Mucosa of rectum (tissue), 2 donors: ENCODE data around the gene ATP5F1E.

Experiments
- H3K27ac ChIP-seq, 2 donors: one replicate each; pipeline ENCODE4 v1.7.0; 2013; ENCODE audit warnings: inconsistent platforms in 2 of 2, low read depth in 2 of 2, low read length in 2 of 2
- H3K27me3 ChIP-seq, 2 donors: one replicate each; pipeline ENCODE4 v1.7.0; 2013; ENCODE audit warnings: low read length in 2 of 2; ENCODE audit not compliant: control insufficient read depth in 2 of 2, insufficient read depth in 2 of 2
- H3K36me3 ChIP-seq, 2 donors: one replicate each; pipeline ENCODE4 v1.7.0; 2013; ENCODE audit warnings: low read length in 2 of 2; ENCODE audit not compliant: control insufficient read depth in 2 of 2, insufficient read depth in 2 of 2
- H3K4me1 ChIP-seq, 2 donors: one replicate each; pipeline ENCODE4 v1.7.0; 2013; ENCODE audit warnings: low read length in 2 of 2, mild to moderate bottlenecking in 1 of 2; ENCODE audit not compliant: control insufficient read depth in 2 of 2, insufficient read depth in 2 of 2
- H3K4me3 ChIP-seq, 2 donors: one replicate each; pipeline ENCODE4 v1.7.0; 2013; ENCODE audit warnings: low read length in 2 of 2
- H3K9ac ChIP-seq, 2 donors: one replicate each; pipeline ENCODE4 v1.7.0; 2013; ENCODE audit warnings: low read length in 2 of 2, low read depth in 1 of 2, mild to moderate bottlenecking in 1 of 2
- H3K9me3 ChIP-seq, 2 donors: one replicate each; pipeline ENCODE4 v1.7.0; 2013; ENCODE audit warnings: low read length in 2 of 2; ENCODE audit not compliant: control insufficient read depth in 2 of 2
- donor health status: healthy.
- donor health status: Normal muscosa, but diverticular disease.

ATP5F1E gene

DNA sequence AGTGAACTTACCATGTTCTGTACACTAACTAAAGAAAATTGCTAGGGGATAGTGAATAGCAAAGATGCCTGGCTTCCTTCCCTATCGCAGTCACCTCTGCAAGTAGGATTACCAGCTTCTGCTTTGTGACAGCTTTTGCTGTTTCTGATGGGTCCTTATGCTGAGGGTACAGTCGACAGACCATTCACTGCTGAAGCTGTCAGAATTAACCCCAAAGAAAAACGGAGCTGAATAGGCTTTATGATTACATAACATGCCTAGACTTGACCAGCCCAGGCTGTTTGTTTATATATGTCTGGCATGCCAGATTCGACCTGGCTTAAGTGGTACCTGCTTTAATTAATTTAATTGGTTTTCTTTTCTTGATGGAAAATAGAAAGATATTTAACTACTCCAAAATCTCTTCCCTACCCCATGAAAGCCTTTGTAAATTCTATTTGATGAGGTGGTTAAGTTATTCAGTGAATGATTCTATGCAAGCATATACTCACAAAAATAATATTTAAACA lies 32.1 kb upstream of the ATP5F1E start:
- no peak overlapping the region for H3K9ac ChIP-seq
- H3K9me3 ChIP-seq: no peaks in the 10 kb centered on the region
- no peak overlapping the region for H3K4me3 ChIP-seq
- no peaks in the 10 kb centered on the region for H3K4me1 ChIP-seq
- no peaks in the 10 kb centered on the region for H3K27me3 ChIP-seq
- H3K27ac ChIP-seq: no peak overlapping the region
- no peaks in the 10 kb centered on the region for H3K36me3 ChIP-seq

DNA sequence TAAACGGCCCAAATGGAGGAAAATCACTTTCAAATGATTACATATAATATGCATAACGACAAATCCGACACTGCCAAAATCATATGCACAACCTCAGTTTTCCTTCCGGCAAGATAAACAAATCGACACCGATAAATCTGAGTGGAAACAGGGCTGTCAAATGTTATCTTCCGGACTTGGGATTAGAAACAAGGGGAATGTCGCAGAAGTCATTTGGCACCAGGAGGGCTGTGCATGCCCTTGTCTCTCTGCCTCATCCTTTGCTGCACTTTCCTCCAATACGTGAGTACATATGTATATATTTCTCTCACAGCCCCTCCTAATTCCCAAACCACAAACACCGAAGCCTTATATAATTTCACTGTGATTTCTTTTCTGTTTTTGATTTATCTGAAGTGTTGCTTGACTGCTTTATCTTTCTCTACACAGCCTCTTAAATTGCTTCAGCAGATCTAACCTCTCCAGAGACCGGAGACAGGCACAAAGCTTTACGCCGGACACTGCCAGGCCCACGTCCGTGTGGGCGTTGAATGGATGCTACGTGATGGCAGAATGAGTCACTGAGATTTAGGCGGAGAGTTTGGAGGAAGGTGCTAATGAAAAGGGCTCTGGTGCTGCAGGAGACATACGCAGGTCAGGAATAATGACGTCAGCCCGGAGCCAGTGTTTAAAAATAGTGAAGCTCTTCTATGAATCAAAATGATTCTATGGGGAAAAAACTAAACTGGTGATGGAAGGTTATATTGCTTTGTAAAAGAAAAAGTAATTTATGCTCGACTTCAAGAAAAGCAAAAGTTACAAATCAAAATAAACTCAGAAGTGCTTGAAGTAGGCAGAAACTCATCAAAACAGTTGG lies 31.5 kb upstream of the ATP5F1E start:
- Histone ChIP-seq H3K9ac (no peak overlapping the region), H3K27ac (no peak overlapping the region), H3K36me3 (no peaks in the 10 kb centered on the region), H3K9me3 (no peaks in the 10 kb centered on the region), H3K4me1 (no peaks in the 10 kb centered on the region), H3K4me3 (no peak overlapping the region), H3K27me3 (no peaks in the 10 kb centered on the region)

DNA sequence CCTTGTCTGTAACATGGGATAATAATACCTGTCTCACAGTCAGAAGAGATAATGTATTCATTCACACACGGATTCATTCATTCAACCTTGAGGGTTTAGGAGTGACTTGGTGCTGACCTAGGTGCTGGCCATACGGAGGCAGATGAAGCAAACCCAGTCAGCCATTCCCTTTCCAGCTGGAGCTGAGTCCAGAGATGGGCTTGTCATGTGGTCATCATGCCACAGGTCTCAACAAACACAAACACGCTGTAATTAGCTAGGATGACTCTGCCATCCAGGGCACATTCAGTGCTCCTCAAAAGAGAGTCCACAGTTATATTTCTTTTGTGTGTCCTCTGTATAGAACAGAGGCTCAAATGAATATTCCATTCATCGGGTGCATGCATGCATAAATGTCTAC lies 29.9 kb upstream of the ATP5F1E start:
- no peaks in the 10 kb centered on the region for H3K36me3 ChIP-seq

DNA sequence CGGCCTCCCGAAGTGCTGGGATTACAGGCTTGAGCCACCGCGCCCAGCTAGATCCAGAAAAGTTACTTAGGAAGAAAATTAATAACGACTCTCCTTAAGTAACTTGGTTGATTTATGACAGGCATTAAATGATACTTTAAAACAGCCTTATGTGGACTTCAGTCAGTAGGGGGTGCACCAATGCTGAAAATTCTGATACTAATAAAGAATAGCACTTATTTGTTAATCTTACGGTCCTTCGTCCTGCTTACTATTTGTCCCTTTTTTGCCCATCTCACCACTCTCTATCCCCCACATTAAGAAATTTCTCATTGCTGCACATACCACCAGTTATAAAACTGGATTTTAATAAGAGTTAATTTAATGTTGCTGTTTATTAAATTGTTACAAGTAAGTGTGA lies 23.2 kb upstream of the ATP5F1E start:
- Histone ChIP-seq H3K4me1 (peaks cover 0 to 3% of the 10 kb centered on the region in 2 donors), H3K9me3 (no peaks in the 10 kb centered on the region), H3K9ac (no peak overlapping the region), H3K27ac (no peak overlapping the region), H3K36me3 (no peaks in the 10 kb centered on the region), H3K27me3 (peaks cover 0 to 2% of the 10 kb centered on the region in 2 donors), H3K4me3 (no peak overlapping the region)

More for the DNA sequence above, 29.9 kb upstream of the ATP5F1E start:
- Histone ChIP-seq H3K27me3 (no peaks in the 10 kb centered on the region), H3K27ac (no peak overlapping the region), H3K4me1 (no peaks in the 10 kb centered on the region), H3K4me3 (no peak overlapping the region), H3K9me3 (no peaks in the 10 kb centered on the region), H3K9ac (no peak overlapping the region)

DNA sequence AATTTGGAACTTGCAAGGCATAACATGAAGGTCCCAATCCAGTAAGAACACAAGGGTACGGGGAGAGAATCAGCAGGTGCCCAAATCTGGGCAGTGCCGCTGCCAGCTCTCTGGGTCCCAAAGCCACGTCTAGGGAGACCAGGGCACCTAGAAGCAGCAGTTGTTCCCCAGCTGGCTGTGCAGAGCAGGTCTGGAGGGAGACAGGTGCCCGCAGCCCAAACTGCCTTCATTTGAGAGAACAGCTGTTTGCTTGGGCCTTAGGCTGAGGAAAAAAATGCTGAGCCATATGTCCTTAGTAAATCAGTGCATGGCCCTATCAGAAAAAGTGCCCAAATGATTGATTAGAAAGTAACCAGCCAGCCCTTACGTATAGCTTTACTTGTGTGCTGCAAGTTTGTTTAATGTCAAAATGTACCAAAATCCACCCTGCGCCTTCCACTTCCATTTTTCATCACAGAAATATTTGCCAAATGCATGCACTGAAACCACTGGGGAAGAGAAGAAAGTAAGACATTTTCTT lies 19.6 kb upstream of the ATP5F1E start:
- H3K36me3 ChIP-seq: no peaks in the 10 kb centered on the region

DNA sequence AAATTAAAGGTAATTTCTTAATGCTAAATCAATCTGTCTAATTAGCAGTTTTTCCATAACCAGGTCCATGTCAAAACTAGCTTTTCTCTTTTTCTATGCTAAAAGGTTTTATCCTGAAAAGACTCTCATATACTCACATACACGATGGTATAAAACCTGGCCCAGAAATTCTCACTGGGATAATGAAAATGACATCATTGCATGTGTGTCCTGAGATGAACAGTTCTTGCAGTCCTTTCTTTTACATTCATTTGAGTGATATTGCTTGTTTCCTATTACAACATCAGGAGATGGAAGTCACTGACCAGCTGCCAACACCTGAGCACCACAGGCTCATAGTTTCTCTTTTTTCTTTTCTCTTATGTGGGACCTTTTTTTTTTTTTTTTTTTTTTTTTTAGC lies 18.3 kb upstream of the ATP5F1E start:
- Histone ChIP-seq H3K9ac (no peak overlapping the region), H3K4me3 (no peak overlapping the region), H3K27ac (no peak overlapping the region), H3K4me1 (peaks cover 13 to 20% of the 10 kb centered on the region in 2 donors), H3K9me3 (no peaks in the 10 kb centered on the region), H3K27me3 (peaks cover 0 to 2% of the 10 kb centered on the region in 2 donors), H3K36me3 (no peaks in the 10 kb centered on the region)

More for the DNA sequence above, 19.6 kb upstream of the ATP5F1E start:
- Histone ChIP-seq H3K9me3 (no peaks in the 10 kb centered on the region), H3K4me3 (no peak overlapping the region), H3K9ac (no peak overlapping the region), H3K4me1 (peaks cover 13 to 20% of the 10 kb centered on the region in 2 donors), H3K27ac (no peak overlapping the region), H3K27me3 (peaks cover 0 to 2% of the 10 kb centered on the region in 2 donors)

GRCh38 chr20:59048681-59049030 lies 16.5 kb upstream of the ATP5F1E start:
- peaks cover 0 to 2% of the 10 kb centered on the region in 2 donors for H3K27me3 ChIP-seq
- peak overlapping the region; percentile 89 to 93 for H3K27ac ChIP-seq
- H3K9ac ChIP-seq: no peak overlapping the region
- H3K4me3 ChIP-seq: peak overlapping the region; percentile 42 to 59
- no peaks in the 10 kb centered on the region for H3K36me3 ChIP-seq
- H3K4me1 ChIP-seq: peaks cover 13 to 22% of the 10 kb centered on the region in 2 donors
- H3K9me3 ChIP-seq: no peaks in the 10 kb centered on the region

DNA sequence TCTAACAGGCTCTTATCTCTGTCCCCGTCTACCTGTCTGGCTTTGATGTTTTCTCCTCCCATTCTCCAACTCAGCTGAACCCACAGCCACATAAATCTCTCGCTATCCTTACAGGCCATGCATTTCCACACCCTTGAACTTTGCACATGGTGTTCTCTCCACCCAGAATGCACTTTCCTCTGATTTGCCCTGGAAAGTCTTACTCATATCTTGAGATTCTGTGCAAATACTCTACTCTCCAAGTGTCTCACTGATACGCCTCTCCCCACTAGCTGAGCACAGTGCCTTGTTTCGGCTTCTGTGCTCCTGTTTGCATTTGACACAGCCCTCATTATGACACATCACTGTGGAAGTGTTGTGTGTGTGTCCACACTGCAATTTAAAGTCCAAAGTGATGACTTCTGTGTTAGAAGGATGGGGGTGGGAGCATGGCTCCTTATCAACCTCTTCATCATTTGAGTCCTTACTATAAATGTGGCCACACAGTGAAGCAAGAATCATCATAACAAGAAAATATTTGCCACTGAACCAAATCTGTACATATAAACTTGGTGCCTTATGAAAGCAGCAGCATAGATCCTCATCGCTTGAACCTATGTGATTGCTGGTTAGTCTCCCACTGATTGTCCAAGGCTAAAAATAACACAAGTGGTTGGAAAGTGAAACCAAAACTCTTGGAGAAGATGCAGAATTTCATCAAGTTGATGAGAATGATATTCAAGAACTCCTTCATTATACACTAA lies 16.0 kb upstream of the ATP5F1E start:
- peaks cover 0 to 2% of the 10 kb centered on the region in 2 donors for H3K27me3 ChIP-seq
- H3K36me3 ChIP-seq: no peaks in the 10 kb centered on the region
- peaks cover 15 to 26% of the 10 kb centered on the region in 2 donors for H3K4me1 ChIP-seq
- peak overlapping the region; percentile 89 to 93 for H3K27ac ChIP-seq
- peak overlapping the region; percentile 42 to 59 for H3K4me3 ChIP-seq
- H3K9me3 ChIP-seq: no peaks in the 10 kb centered on the region
- H3K9ac ChIP-seq: peak overlapping the region; percentile 18 to 27

GRCh38 chr20:59046862-59047261 lies 14.7 kb upstream of the ATP5F1E start:
- H3K9me3 ChIP-seq: no peaks in the 10 kb centered on the region
- no peak overlapping the region for H3K4me3 ChIP-seq
- H3K27me3 ChIP-seq: peaks cover 0 to under 1% of the 10 kb centered on the region in 2 donors
- H3K36me3 ChIP-seq: no peaks in the 10 kb centered on the region
- peaks cover 17 to 28% of the 10 kb centered on the region in 2 donors for H3K4me1 ChIP-seq
- H3K9ac ChIP-seq: no peak overlapping the region
- H3K27ac ChIP-seq: peak overlapping the region in 1 of 2 donors; percentile 89

- Histone ChIP-seq H3K4me3 (no peak overlapping the region), H3K27me3 (no peaks in the 10 kb centered on the region), H3K36me3 (peaks cover 0 to 6% of the 10 kb centered on the region in 2 donors), H3K9me3 (no peaks in the 10 kb centered on the region), H3K4me1 (peaks cover 23 to 41% of the 10 kb centered on the region in 2 donors), H3K9ac (no peak overlapping the region), H3K27ac (no peak overlapping the region)
Observed at GRCh38 chr20:59044796-59045195, 12.7 kb upstream of the ATP5F1E start.
